Stimulated activated CD8-positive, alpha-beta memory T cell treated with anti-CD3 and anti-CD28 coated beads, Interleukin-12 subunit alpha, Interleukin-12 subunit beta, amount 100 ng/mL, for 24 hours (primary cell): ENCODE measurements around the gene PIM1.
"Not testable (repeated sequence)": the region's sequence is repeated elsewhere in the genome, so short reads cannot be mapped to it uniquely, and the experiment has no call there.

Source experiments
- DNase-seq: peaks from one replicate; pipeline ENCODE4 v3.0.0-alpha.2; 2020; ENCODE audit errors: extremely low read depth

Gene PIM1

DNA sequence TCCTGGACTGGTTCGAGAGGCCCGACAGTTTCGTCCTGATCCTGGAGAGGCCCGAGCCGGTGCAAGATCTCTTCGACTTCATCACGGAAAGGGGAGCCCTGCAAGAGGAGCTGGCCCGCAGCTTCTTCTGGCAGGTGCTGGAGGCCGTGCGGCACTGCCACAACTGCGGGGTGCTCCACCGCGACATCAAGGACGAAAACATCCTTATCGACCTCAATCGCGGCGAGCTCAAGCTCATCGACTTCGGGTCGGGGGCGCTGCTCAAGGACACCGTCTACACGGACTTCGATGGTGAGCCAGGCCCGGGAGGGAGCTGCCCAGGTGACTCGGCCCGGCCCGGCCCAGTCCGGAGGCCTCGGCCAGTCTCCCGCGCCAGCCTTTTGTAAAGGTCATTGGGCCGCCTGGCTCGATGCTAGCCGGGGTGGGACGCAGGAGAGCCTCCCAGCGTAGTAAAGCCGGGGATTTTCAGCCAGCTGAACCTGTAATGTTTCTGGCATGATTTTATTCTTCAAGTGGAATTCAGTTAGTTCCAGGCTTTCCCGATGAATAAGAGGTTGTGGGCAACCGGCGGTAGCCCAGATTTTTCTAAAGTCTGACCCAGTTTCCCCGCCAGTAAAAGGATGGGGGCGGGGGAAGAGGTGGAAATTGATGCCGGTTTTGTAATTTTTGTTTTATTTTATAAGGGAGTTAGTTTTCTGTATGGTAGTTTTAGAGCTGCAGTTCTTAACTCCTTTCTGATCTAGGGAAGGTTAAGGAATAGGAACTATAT lies 1.4 kb downstream of the PIM1 start:
- DNase-seq, result no peak

DNA sequence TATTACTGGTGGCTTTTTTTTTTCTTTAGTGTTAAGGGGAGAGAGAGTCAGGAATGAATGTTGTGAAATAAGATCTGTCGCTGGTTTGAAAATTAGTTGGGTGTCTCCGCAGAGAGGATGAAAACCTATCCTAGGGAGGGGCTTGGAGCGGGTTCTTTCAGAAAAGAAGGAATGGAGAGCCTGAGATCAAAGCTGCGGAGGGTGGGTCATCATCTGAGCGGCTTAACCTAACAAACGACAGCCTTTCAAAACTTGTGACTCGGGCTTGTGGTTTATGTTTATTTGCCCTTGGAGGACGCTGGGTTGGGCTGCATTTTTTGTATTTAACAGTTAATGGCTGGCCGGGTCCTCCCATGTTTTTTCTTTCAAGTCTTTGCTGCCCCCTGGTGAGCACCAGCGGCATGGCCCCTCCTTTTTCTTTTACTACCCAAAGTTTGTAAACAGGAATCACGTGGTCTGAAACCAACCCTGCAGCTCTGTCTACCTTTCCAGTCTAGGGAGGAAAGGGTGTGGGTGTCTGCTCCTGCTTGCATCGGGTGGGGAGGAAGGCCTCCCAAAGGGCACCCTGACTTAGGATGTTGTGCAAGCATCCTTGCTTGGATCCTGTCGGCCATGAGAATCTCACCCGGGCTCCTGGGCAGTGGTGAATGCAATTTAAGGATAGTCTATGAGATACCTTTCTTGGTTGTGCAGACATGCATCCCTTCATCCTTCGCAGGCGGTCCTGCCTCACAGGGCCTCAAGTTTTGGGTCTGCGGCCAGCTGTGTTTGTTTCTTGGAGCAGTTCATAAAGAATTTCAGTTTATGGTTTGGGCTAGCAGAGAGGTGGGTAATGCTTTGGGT lies 2.2 kb downstream of the PIM1 start:
- peak; percentile 69 for DNase-seq

DNA sequence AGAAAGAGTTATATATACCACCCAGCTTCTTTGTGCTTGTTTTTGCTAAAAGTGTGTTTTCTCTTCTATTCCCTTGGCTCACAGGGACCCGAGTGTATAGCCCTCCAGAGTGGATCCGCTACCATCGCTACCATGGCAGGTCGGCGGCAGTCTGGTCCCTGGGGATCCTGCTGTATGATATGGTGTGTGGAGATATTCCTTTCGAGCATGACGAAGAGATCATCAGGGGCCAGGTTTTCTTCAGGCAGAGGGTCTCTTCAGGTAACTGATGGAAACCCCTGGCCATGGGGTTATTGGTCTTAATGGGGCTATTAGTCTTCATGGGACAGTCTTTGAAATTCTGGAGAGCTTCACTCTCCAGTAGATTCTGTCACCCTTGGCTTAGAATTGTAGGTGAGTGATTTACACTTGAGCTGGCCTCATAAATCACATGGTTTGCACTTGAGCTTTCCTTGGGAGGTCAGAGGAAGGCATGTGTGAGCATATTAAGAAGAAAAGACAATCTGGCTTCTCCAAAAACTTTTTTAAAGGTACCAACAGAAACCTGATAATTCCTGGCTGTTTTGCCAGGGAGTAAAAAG lies 3.0 kb downstream of the PIM1 start:
- DNase-seq, result no peak

DNA sequence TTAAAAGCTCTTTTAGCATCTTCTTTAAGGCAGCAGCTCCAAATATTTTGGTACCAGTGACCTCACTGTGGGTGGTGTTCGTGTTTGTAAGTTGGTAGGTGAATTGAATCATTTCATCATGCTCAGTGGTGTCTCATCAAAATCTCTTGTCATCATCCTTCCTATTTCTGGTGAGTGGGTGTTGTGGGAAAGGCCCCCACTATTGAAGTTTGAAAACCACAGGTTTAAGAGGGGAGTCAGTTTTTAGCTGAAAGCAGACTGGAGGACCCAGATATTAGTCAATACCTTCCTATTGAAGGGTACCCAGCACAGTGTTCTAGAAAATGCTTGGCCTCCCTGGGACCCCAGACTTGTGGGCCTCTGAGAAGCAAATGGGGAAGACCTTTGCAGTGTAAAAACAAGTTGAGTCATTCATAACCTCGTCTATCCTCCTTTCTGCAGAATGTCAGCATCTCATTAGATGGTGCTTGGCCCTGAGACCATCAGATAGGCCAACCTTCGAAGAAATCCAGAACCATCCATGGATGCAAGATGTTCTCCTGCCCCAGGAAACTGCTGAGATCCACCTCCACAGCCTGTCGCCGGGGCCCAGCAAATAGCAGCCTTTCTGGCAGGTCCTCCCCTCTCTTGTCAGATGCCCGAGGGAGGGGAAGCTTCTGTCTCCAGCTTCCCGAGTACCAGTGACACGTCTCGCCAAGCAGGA lies 3.7 kb downstream of the PIM1 start:
- DNase-seq, result no peak

DNA sequence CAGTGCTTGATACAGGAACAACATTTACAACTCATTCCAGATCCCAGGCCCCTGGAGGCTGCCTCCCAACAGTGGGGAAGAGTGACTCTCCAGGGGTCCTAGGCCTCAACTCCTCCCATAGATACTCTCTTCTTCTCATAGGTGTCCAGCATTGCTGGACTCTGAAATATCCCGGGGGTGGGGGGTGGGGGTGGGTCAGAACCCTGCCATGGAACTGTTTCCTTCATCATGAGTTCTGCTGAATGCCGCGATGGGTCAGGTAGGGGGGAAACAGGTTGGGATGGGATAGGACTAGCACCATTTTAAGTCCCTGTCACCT lies 4.2 kb downstream of the PIM1 start:
- no peak for DNase-seq

DNA sequence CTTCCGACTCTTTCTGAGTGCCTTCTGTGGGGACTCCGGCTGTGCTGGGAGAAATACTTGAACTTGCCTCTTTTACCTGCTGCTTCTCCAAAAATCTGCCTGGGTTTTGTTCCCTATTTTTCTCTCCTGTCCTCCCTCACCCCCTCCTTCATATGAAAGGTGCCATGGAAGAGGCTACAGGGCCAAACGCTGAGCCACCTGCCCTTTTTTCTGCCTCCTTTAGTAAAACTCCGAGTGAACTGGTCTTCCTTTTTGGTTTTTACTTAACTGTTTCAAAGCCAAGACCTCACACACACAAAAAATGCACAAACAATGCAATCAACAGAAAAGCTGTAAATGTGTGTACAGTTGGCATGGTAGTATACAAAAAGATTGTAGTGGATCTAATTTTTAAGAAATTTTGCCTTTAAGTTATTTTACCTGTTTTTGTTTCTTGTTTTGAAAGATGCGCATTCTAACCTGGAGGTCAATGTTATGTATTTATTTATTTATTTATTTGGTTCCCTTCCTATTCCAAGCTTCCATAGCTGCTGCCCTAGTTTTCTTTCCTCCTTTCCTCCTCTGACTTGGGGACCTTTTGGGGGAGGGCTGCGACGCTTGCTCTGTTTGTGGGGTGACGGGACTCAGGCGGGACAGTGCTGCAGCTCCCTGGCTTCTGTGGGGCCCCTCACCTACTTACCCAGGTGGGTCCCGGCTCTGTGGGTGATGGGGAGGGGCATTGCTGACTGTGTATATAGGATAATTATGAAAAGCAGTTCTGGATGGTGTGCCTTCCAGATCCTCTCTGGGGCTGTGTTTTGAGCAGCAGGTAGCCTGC lies 4.8 kb downstream of the PIM1 start:
- DNase-seq, result no peak

DNA sequence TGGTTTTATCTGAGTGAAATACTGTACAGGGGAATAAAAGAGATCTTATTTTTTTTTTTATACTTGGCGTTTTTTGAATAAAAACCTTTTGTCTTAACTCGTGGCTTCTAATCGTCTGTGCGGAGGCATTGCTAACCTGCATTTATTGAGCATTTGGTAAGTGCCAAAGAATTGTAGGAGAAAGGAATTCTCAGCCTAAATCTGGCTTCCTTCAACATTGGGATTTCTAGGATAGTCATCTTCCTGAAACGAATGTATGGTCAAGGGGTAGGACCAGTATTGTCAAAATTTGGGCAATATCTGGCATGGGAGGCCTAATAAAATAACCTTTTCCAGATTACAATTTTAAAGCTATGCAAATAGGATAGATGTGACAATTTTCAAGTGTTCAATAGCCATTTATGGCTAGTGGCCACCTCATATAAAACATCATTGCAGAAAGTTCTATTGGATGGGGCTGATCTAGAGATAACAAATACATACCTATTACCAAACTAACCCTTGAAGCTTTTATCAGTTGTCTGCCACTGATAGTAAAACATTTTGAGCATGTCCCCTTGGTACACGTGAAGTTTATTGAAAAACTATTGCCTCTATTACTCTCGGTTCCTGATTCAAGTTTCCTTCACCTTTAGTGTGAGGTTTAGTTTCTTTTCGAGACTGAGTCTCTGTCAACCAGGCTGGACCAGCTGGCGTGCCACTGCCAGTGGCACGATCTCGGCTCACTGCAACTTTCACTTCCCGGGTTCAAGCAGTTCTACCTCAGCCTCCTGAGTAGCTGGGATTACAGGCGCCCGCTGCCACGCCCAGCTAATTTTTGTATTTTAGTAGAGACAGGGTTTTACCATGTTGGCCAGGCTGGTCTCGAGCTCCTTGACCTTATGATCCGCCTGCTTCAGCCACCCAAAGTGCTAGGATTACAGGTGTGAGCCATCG lies 5.6 kb downstream of the PIM1 start:
- no peak for DNase-seq

DNA sequence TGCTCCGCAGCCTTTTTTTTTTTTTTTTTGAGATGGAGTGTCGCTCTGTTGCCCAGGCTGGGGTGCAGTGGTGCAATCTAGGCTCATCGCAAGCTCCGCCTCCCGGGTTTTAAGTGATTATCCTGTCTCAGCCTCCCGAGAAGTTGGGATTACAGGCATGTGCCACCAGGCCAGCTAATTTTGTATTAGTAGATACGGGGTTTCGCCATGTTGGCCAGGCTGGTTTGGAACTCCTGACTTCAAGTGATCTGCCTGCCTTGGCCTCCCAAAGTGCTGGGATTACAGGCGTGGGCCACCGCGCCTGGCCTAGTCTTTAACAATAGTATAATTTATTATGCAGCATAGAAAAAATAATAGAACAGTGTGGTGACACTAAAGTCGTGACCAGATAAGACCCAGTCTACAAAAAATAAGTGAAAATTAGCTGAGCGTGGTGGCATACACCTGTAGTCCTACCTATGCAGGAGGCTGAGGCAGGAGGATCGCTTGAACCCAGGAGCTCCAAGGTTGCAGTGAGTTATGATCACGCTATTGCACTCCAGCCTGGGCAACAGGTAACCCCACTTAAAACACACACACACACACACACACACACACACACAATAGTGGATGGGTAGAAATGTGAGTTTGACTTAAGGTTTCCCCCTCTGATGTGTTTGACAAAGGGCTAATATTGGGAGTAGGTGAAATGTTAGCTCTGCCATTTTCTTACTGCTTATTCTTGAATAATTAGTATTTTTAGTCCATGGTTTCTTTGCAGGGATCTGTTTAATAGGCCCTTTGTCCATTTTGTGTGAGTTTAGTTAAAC lies 6.5 kb downstream of the PIM1 start:
- DNase-seq, result no peak

DNA sequence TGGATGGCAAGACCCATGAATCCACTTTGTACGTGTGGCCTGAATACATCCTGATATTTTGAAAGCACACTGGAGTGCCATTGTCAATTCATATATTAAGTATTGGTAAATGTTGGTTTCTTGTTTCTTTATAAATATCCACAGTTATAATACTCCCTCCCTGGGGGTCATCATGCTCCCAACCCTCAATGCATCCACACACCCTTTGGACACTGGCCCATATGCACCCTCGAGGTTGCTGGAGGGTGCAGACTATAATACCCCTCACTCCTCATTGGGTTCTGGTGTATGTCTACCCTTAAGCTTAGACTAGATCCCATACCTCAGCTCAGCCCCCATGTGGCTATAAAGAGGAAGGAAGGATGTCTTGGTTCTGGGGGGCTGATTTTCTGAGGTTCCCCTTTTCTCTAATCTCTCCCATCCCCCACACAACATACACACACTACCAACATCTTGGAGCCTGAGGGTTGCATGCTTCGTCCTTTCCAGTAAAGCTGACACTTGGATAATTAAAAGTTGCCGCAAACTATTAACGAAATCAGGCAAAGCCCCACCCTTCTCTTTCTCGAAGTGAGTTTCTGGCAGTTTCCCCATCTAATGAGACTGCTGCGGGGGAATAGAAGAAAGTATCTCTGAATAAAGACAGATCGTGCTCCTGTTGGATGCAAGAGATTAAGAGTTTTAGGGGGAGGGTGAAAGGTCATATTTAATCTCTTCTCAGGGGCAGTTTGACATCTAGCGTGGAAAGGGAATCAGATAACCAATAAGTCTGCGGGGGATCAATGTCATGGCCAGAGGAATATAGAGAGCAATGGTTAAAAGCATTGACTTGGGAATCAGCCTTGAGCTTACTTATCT lies 7.4 kb downstream of the PIM1 start:
- DNase-seq, result no peak

DNA sequence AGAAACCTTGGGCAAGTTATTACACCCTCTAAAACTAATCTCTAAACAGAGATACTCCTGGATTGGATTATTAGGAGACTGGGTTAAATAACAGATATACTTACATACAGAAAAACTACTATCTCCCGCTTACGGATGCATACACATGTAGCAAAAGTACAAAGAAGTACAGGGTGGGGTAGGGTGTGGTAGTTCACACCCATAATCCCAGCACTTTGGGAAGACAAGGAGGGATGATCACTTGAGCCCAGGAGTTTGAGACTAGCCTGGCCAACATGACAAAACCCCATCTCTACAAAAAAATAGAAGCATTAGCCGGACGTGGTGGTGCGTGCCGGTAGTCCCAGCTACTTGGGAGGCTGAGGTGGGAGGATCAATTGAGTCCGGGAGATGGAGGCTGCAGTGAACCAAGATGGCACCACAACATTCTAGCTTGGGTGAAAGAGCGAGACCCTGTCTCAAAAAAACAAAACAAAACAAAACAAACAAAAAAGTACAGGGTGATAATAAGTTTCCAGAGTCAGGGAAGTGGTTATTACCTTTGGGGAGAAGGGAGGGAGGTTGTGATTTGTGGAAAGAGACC lies 8.1 kb downstream of the PIM1 start:
- DNase-seq, result no peak

DNA sequence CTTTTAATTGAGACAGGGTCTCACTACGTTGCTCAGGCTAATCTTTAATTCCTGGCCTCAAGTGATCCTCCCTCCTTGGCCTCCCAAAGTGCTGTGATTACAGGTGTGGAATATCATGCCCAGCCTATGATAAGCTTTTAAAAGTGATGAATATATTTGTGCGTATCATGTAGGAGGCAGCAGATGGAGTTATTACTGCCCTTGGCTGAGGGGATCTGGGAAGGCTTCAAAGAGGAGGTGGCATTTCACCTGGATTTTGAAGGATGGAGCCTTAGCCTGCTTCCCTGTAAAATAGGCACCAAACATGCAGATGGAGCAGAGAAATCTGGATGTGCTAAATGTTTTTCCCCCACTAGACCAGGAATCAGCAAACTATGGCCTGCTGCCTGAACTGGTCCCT lies 10.1 kb downstream of the PIM1 start:
- no peak for DNase-seq

DNA sequence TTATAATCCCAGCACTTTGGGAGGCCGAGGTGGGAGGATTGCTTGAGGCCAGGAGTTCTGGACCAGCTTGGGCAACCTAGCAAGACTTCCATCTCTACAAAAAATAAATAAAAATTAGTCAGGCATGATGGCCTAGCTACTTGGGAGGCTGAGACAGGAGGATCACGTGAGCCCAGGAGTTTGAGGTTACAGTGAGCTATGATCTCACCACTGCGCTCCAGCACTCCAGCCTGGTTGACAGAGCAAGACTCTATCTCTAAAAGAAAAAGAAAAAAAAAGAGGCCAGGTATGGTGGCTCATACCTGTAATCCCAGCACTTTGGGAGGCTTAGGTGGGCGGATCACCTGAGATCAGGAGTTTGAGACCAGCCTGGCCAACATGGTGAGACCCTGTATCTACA lies 10.7 kb downstream of the PIM1 start:
- not testable (repeated sequence) for DNase-seq

DNA sequence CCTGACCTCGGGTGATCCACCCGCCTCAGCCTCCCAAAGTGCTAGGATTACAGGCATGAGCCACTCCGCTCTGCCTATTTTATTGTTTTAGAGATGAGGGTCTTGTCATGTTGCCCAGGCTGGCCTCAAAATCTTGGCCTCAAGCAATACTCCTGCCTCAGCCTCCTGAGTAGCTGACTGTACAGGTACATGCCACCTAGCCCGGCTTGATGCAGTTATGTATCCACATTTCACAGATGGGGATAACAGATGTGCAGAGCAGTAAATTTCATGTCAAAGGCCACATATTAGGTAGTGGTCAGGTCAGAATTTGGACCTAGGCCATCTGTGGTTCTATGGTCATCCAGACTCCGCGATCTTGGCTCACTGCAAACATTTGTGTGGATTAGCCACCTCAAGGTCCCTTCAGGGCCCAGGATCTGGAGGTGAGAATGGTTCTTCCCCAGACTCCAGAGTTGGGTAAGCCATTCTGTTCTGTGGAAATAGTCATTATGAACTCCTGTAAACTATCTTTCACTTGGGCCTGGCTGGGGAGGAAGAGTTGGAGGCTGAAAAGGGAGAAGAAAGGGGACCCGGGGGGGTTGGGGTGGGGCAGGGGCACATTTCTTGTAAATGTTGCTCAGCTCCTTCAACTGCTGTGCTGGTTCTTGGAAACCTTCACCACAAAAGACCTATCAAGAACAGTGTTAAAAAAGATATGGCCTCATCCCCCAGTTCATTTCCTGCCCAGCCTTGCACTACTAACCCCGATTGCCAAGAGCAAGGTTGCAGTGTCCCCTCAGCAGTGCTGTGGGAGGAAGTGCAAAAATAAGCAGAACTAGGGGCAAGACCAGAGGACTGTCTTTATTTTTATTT lies 13.0 kb downstream of the PIM1 start:
- DNase-seq, result no peak

DNA sequence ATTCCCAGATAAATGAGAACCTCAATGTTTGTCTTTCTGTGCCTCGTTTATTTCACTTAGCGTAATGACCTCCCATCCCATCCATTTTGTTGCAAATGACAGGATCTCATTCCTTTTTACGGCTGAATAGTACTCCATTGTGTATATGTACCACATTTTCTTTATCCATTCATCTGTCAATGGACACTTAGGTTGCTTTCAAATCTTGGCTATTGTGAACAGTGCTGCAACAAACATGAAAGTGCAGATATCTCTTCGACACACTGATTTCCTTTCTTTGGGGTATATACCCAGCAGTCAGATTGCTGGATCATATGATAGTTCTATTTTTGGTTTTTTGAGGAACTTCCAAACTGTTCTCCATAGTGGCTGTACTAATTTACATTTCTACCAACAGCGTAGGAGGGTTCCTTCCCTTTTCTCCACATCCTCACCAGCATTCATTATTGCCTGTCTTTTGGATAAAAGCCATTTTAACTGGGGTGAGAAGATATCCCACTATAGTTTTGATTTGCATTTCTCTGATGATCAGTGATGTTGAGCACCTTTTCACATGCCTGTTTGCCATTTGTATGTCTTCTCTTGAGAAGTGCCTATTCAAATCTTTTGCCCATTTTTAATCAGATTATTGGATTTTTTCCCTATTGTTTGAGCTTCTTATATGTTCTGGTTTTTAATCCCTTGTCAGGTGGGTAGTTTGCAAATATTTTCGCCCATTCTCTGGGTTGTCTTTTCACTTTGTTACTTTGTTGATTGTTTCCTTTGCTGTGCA lies 16.2 kb downstream of the PIM1 start:
- not testable (repeated sequence) for DNase-seq

DNA sequence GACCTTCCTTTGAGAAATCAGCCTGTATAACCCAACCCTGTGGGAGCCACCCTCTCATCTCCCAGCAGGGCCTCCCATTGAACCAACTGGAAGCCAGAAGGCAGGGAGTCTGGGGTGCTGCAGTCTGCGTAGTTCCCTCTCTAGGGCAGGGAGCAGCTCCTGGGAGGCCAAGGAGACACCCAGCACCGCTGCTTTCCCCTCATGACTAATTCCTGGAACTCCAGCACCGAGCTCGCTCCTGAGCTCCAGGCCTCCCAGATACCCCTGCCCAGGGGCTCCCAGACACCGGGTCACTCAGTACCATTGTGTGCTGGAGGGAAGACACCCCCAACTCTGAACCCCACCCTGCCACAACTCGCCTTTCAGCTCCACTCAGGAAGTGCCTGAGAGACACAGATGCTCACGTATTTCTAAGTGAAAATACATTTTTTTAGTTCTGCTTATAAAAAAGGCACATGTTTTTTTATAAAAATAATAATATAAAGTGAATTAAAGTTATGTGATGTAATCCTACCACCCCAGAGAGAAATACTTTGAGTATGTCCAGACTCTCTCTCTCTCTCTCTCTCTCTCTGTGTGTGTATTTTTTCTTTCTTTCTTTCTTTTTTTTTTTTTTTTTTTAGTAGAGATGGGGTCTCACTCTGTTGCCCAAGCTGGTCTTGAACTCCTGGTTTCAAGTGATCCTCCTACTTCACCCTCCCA lies 17.5 kb downstream of the PIM1 start:
- no peak for DNase-seq

DNA sequence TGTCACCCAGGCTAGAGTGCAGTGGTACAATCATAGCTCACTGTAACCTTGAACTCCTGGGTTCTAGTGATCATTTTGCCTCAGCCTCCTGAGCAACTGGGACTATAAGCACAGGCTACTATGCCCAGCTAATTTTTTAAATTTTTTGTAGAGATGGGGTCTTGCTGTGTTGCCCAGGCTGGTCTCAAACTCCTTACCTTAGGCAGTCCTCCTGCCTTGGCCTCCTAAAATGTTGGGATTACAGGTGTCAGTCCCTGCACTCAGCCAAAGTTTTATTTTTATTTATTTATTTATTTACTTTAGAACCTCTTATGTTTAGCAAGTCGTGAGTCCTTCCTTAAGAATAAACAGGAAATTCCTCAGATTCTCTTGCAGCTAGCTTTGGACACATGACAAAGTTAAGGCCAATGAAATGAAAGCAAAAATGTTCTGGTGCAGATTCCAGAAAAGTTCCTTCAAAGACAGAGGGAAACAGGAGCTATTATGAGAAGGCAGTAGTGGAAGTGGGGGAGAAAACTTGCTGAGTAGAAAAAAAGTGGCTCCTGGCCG lies 19.1 kb downstream of the PIM1 start:
- no peak for DNase-seq
